Lower leg skin (tissue), 3 donors: Measurements from ENCODE around the gene HNF4A.

Experiments used
- POLR2A ChIP-seq, 2 donors: fragments of 450-650 bp; IDR thresholded peaks; one replicate each; pipeline ENCODE4 v1.6.1; 2016 to 2017; ENCODE audit warnings: antibody characterized with exemption in 2 of 2, mild to moderate bottlenecking in 1 of 2, moderate library complexity in 1 of 2
- TF ChIP-seq, protein P1 (sequence below), 3 donors: fragments of 450-650 bp; IDR thresholded peaks; one replicate each; pipeline ENCODE4 v1.5.1; 2016; ENCODE audit warnings: antibody characterized with exemption in 3 of 3, mild to moderate bottlenecking in 3 of 3, moderate library complexity in 2 of 3

DNA sequence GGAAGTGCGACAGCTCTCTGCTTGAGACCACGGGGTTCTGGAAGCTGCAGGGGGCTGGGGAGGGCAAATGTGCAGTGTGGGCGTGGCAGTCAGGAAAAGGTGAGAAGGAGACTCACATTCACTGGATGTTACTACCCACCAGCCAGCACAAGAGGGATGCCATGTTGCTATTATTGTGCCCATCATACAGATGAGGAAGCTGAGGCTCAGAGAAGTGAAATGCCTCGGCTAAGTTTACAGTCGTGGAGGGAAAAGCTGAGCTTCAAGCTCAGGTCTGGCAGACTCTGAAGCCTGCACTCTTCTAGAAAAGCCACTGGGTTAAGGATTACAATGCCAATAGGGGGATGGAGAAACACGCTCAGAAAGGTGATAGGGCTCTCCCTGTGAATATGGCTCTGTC is 34.4 kb downstream of the HNF4A start:
- TF ChIP-seq, protein P1, sequence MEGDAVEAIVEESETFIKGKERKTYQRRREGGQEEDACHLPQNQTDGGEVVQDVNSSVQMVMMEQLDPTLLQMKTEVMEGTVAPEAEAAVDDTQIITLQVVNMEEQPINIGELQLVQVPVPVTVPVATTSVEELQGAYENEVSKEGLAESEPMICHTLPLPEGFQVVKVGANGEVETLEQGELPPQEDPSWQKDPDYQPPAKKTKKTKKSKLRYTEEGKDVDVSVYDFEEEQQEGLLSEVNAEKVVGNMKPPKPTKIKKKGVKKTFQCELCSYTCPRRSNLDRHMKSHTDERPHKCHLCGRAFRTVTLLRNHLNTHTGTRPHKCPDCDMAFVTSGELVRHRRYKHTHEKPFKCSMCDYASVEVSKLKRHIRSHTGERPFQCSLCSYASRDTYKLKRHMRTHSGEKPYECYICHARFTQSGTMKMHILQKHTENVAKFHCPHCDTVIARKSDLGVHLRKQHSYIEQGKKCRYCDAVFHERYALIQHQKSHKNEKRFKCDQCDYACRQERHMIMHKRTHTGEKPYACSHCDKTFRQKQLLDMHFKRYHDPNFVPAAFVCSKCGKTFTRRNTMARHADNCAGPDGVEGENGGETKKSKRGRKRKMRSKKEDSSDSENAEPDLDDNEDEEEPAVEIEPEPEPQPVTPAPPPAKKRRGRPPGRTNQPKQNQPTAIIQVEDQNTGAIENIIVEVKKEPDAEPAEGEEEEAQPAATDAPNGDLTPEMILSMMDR (IDR thresholded peaks at IDR 0.05) = no peak
- TF ChIP-seq POLR2A (IDR thresholded peaks at IDR 0.05) = no peak
